Measurements from ENCODE around the gene NT5DC3.

DNA sequence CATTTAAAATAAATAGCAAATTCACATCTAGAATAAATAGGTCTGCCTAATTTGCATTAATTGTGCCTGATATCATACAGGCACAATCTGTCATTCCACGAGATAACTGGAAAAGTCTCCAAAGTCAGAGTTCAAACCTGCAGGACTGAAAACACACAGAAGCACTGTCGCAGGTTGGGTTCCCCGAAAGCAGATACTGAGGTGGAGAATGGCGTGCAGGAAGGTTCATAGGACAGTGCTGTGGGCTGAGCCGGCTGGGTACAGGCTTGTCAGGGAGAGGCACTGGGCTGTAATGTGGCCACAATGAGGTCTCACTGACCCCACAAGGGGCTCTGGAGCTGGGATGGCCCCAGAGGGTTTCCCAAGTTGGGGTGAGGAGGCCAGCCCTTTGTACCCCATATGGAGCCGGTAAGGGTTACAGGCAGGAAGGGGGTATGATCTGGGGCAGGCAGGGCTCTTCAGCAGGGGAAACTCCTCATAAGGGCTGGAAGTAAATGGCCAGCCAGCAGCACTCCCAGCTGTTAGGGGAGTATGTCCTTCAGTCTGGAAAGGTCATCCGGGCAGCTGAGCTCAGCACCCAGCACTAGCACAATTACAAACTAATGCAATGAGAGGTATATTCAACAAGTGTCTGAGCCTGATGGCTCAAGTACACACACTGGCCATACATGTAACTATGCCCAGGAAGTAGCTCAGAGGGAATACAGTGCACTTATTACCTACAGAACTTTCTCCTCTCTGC is 68.5 kb downstream of the NT5DC3 start:
- TF ChIP-seq, protein P1, sequence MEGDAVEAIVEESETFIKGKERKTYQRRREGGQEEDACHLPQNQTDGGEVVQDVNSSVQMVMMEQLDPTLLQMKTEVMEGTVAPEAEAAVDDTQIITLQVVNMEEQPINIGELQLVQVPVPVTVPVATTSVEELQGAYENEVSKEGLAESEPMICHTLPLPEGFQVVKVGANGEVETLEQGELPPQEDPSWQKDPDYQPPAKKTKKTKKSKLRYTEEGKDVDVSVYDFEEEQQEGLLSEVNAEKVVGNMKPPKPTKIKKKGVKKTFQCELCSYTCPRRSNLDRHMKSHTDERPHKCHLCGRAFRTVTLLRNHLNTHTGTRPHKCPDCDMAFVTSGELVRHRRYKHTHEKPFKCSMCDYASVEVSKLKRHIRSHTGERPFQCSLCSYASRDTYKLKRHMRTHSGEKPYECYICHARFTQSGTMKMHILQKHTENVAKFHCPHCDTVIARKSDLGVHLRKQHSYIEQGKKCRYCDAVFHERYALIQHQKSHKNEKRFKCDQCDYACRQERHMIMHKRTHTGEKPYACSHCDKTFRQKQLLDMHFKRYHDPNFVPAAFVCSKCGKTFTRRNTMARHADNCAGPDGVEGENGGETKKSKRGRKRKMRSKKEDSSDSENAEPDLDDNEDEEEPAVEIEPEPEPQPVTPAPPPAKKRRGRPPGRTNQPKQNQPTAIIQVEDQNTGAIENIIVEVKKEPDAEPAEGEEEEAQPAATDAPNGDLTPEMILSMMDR (IDR thresholded peaks at IDR 0.05; ENCODE audit: poor library complexity): no peak
- TF ChIP-seq EZH2phosphoT487 (IDR thresholded peaks at IDR 0.05; ENCODE audit: low read depth, severe bottlenecking, unreplicated experiment) (no peak), EZH2 (IDR thresholded peaks at IDR 0.05; ENCODE audit: borderline replicate concordance) (no peak)

All from hepatocyte (in vitro differentiated cells).